DND-41 (cell line): Measurements from ENCODE around the gene RPAIN.

Experiments used
- ATAC-seq: fragments of 200-7000 bp; cut with Tn5 transposase; 3 replicates; pipeline ENCODE4 v1.9.1; 2021; ENCODE audit warnings: low read depth; ENCODE audit not compliant: insufficient read depth
- DNase-seq: peaks from one replicate; pipeline ENCODE4 v3.0.0-alpha.2; 2020
- H2AFZ ChIP-seq: 2 replicates; pipeline ENCODE4 v1.6.0; 2012; ENCODE audit warnings: low read depth, low read length
- H3K27ac ChIP-seq: 2 replicates; pipeline ENCODE4 v1.5.1; 2012; ENCODE audit warnings: low read length, inconsistent platforms
- H3K27me3 ChIP-seq: fragments of 200-600 bp; sonication (generic); 2 replicates; pipeline ENCODE4 v1.6.0; 2012; ENCODE audit warnings: low read length, mild to moderate bottlenecking, inconsistent platforms; ENCODE audit not compliant: insufficient read depth, poor library complexity
- H3K36me3 ChIP-seq: 2 replicates; pipeline ENCODE4 v1.5.1; 2012; ENCODE audit warnings: low read length, inconsistent platforms; ENCODE audit not compliant: insufficient read depth
- H3K4me1 ChIP-seq: 2 replicates; pipeline ENCODE4 v1.5.1; 2012; ENCODE audit warnings: mild to moderate bottlenecking, low read length; ENCODE audit not compliant: insufficient read depth
- H3K4me2 ChIP-seq: 2 replicates; pipeline ENCODE4 v1.6.0; 2012; ENCODE audit warnings: mild to moderate bottlenecking, moderate library complexity, low read length, inconsistent platforms; ENCODE audit not compliant: insufficient read depth
- H3K4me3 ChIP-seq, 2 experiments: fragments of 200-600 bp in 1 of 2; shearing (Covaris generic) in 1 of 2; 2 replicates each; pipeline ENCODE4 v1.5.1; 2012 to 2016; ENCODE audit warnings: inconsistent platforms in 2 of 2, low read length in 2 of 2, mild to moderate bottlenecking in 2 of 2, low read depth in 1 of 2, moderate library complexity in 1 of 2
- H3K79me2 ChIP-seq: 2 replicates; pipeline ENCODE4 v1.6.0; 2012; ENCODE audit warnings: low read length, inconsistent platforms; ENCODE audit not compliant: insufficient read depth
- H3K9ac ChIP-seq: 2 replicates; pipeline ENCODE4 v1.6.0; 2012; ENCODE audit warnings: low read depth, mild to moderate bottlenecking, inconsistent platforms, low read length, moderate library complexity
- H3K9me3 ChIP-seq: 2 replicates; pipeline ENCODE4 v1.5.1; 2012; ENCODE audit warnings: low read length, moderate library complexity, mild to moderate bottlenecking, inconsistent platforms; ENCODE audit not compliant: insufficient read depth, severe bottlenecking
- H4K20me1 ChIP-seq: 2 replicates; pipeline ENCODE4 v1.6.0; 2012; ENCODE audit warnings: low read length; ENCODE audit not compliant: insufficient read depth
- EZH2 ChIP-seq: IDR thresholded peaks from 3 replicates; pipeline ENCODE4 v1.6.1; 2012; ENCODE audit warnings: borderline replicate concordance, low read depth, mild to moderate bottlenecking, moderate library complexity, low read length, inconsistent platforms; ENCODE audit not compliant: severe bottlenecking
- TF ChIP-seq, protein P1 (sequence below): IDR thresholded peaks from 2 replicates; pipeline ENCODE4 v1.5.1; 2012; ENCODE audit warnings: borderline replicate concordance, low read length, moderate library complexity, mild to moderate bottlenecking; ENCODE audit not compliant: poor library complexity, severe bottlenecking; ENCODE audit errors: extremely low read depth

RPAIN gene

DNA sequence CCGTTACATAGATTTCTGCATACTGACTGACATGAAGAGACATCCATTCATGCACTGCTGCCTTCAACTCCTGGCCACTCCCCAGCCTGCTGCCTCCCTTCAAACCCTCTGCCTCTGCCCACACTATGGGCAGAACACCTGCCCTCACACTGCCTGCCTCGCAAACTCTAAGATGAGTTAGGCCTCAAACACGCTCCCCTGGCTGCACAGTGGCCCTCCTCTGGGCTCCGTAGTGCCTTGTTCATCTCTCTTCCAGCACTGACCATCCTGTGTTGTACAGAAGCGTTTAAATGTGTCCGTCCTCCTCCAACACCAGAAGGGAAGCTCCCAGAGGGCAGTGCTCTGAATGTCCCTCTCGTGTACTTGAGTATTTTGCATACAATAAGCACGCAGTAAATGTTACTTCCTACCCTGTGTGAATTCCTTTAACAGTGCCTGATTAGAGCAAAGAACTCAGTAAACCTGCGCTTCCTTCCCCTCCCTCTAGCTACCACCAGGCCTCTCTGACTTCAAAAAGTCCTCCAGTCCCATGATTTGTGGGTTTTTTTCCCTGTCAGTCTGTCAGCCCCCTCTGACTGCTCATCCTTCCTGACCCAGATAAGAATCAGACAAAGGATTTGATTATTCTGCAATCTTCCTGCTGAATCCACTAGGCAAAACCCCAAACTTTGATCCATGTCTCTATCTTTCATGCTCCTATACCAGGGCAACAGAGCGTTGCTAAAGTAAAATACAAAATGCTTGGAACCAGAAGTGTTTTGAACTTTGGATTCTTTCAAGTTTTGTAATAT, 44.9 kb downstream of the RPAIN start:
- peaks cover 43% of the 10 kb centered on the region; the same call in 1 of the 2 replicates for H4K20me1 ChIP-seq
- H2AFZ ChIP-seq: no peak overlapping the region
- H3K4me2 ChIP-seq: peak overlapping the region; percentile 67; the same call in 1 of the 2 replicates
- DNase-seq (no peak), ATAC-seq (no peak)
- H3K79me2 ChIP-seq: peaks cover 68% of the 10 kb centered on the region
- H3K4me1 ChIP-seq: peaks cover 35% of the 10 kb centered on the region
- peak overlapping the region in 1 of 2 experiments; percentile 17; a peak in 1 of 4 replicates for H3K4me3 ChIP-seq
- no peak overlapping the region for H3K27ac ChIP-seq
- H3K27me3 ChIP-seq: no peaks in the 10 kb centered on the region
- peaks cover 48% of the 10 kb centered on the region for H3K36me3 ChIP-seq
- no peak overlapping the region for H3K9ac ChIP-seq
- no peak for TF ChIP-seq EZH2
- TF ChIP-seq, protein P1, sequence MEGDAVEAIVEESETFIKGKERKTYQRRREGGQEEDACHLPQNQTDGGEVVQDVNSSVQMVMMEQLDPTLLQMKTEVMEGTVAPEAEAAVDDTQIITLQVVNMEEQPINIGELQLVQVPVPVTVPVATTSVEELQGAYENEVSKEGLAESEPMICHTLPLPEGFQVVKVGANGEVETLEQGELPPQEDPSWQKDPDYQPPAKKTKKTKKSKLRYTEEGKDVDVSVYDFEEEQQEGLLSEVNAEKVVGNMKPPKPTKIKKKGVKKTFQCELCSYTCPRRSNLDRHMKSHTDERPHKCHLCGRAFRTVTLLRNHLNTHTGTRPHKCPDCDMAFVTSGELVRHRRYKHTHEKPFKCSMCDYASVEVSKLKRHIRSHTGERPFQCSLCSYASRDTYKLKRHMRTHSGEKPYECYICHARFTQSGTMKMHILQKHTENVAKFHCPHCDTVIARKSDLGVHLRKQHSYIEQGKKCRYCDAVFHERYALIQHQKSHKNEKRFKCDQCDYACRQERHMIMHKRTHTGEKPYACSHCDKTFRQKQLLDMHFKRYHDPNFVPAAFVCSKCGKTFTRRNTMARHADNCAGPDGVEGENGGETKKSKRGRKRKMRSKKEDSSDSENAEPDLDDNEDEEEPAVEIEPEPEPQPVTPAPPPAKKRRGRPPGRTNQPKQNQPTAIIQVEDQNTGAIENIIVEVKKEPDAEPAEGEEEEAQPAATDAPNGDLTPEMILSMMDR: no peak
- H3K9me3 ChIP-seq: no peaks in the 10 kb centered on the region

DNA sequence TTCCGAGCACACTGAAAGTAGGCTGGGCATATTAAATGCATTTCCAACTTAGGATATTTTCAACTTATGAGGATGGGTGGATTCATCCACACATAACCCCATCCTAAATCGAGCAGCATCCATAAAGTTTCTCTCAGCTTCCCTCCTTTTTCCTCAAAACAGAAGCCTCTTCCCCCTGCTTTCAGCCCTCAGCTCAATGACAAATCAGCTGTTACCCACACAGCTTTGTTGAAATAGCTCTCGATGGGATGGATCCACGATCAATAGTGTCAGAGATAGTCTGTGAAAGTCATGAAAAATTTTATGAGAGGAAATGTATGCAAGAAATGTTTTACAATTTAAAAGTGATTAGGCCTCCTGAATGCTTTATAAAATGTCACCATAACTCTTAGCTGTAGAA, 46.3 kb downstream of the RPAIN start:
- ATAC-seq (no peak), DNase-seq (no peak)
- Histone ChIP-seq H3K79me2 (peaks cover 68% of the 10 kb centered on the region), H3K36me3 (peaks cover 37% of the 10 kb centered on the region), H3K9me3 (no peaks in the 10 kb centered on the region), H3K4me1 (peaks cover 35% of the 10 kb centered on the region), H3K27me3 (no peaks in the 10 kb centered on the region), H4K20me1 (peaks cover 43% of the 10 kb centered on the region; the same call in 1 of the 2 replicates), H3K9ac (peak overlapping the region; percentile 84; the same call in 1 of the 2 replicates), H2AFZ (no peak overlapping the region), H3K4me3 (peak overlapping the region in 1 of 2 experiments; percentile 96; a peak in 1 of 4 replicates), H3K27ac (no peak overlapping the region), H3K4me2 (peak overlapping the region; percentile 67; the same call in 1 of the 2 replicates)
- TF ChIP-seq, protein P1: no peak
- no peak for TF ChIP-seq EZH2

DNA sequence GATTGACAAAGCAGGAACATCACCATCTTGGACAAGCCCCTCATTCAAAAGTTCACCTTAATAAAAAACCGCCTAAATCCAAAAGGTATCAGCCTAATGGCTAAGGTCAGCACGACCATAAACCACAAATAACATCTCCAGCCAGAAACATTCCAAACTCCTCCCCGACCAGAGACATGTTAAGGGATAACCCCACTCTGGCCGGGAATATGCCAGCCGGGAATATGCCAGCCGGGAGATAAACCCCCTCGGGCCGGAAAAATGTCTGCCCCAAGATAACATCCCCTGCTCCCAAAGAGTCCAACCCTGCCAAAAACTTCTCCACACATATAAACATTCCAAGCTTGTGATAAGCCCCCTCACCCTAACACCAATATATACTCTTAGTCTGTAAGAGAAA, 47.4 kb downstream of the RPAIN start:
- Histone ChIP-seq H3K27me3 (no peaks in the 10 kb centered on the region), H3K4me2 (peak overlapping the region; percentile 67), H2AFZ (peak overlapping the region; percentile 78; the same call in 1 of the 2 replicates), H3K27ac (peak overlapping the region; percentile 67; the same call in 1 of the 2 replicates), H3K79me2 (peaks cover 64% of the 10 kb centered on the region), H3K4me3 (peak overlapping the region; percentile 96 to 98; a peak in 3 of 4 replicates), H3K9ac (peak overlapping the region; percentile 84), H4K20me1 (peaks cover 39% of the 10 kb centered on the region; the same call in 1 of the 2 replicates), H3K9me3 (no peaks in the 10 kb centered on the region), H3K4me1 (peaks cover 35% of the 10 kb centered on the region), H3K36me3 (peaks cover 34% of the 10 kb centered on the region)
- no peak for TF ChIP-seq EZH2
- TF ChIP-seq, protein P1: no peak
- DNase-seq (no peak), ATAC-seq (no peak)
